ENCODE data around the gene CEP104.

Gene CEP104

GRCh38 chr1:3762151-3762872 lies 94.7 kb downstream of the CEP104 start:
- in situ Hi-C loops (cut with HindIII; ENCODE audit: low sequenced_read_pairs): no loop called here
- DNase-seq (ENCODE audit: low read depth, low spot score): no peak
- TF ChIP-seq CTCF (IDR thresholded peaks at IDR 0.05; ENCODE audit: low read depth, low read length): no peak
- H3K4me3 ChIP-seq (ENCODE audit: low read depth, low read length): no peak overlapping the region
